RPMI7951 (cell line): ENCODE data around the gene MAJIN. TPM values are rescaled to one million over a fixed set of nuclear protein-coding genes. Genes with fewer than 3 reads are reported as not detected.

Source experiments
- DNase-seq: peaks from one replicate; pipeline ENCODE4 v3.0.0-alpha.2; 2012; ENCODE audit warnings: low read depth
- total RNA-seq: library from RNA; depleted of rRNA; stranded (reverse); fragments of >200 nt; shearing (Covaris generic); gene quantifications from 2 replicates; pipeline ENCODE4 v1.2.3, GENCODE V29; 2014

MAJIN gene
- total RNA-seq, 1 experiment from 2014 or later, result not detected

DNA sequence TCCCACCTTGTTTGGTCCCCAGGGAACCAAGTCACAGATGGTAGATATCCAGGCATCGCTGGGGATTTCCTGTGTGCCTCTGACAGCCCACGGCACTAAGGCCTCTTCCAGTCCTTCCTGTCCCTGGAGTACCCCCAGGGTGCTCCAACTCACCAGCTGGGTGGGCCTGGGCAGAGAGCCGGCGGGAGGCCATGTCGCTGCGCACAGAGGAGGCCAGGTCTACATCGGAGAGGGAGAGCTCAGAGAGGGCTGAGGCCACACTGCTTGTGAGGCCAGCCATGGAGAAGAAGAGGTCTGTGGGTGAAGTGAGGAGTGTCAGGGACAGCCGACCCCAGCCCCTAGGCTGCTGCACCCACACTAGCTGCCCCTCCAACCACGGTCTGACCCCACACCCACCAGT is 60.2 kb downstream of the MAJIN start:
- DNase-seq, result no peak

- DNase-seq, result no peak
Observed at GRCh38 chr11:64911142-64911541, 60.8 kb downstream of the MAJIN start.

- DNase-seq, result no peak
Observed at GRCh38 chr11:64910451-64911093, 61.3 kb downstream of the MAJIN start.

DNA sequence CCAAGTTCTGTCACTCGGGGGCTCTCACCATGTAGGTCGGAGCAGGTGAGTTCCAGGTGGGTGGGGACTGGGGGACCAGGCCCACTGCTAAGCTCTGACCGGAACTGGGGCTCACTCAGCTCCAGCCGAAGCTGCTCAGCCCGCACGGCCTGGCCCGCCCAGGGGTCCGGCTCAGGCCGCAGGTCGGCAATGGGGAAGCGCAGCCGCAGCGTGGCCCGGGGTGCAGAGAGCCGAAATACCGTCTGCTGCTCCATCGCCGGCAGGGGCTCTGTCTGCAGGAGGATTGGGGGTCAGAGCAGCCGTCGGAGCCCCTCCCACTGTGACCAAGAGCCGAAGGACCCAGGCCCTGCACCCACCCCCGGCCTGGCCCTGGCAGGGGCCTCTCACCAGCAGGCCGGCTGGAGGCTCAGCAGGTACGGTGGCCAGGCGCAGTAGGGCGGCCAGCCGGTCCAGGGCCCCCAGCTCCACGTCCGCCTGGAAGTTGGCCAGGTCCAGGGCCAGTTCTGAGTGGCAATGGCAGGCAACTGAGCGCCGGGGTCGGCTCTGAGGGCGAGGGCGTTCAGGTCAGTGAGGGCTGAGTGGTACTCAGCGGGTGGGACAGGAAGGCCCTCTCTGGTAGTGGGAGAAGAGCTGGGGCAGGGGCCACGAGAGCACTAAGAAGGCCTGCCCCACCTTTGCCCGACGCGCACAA is 62.1 kb downstream of the MAJIN start:
- DNase-seq, result no peak

DNA sequence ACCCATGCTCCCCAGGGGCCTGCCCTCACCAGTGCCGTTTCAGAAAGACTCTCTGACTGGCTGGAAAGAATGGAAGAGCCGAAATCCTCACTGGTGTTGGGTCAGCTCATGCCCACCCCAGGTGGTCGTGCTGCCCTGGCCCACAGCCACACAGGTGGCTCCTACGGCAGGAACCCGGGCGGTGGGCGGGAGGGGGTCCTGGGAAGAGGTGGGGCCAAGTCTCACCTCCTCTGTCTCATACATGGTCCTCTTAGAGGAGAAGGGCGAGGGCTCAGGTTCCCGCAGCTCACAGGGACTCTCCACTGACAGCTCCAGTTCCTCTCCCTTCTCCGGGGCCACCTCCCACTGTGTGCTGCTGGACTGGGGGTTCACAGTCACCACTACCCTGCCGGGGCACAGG is 63.1 kb downstream of the MAJIN start:
- DNase-seq, result no peak

GRCh38 chr11:64906314-64906635 is 65.6 kb downstream of the MAJIN start:
- DNase-seq, result no peak

GRCh38 chr11:64905516-64906313 is 66.2 kb downstream of the MAJIN start:
- no peak for DNase-seq

- no peak for DNase-seq
Observed at GRCh38 chr11:64903291-64903833, 68.5 kb downstream of the MAJIN start.

DNA sequence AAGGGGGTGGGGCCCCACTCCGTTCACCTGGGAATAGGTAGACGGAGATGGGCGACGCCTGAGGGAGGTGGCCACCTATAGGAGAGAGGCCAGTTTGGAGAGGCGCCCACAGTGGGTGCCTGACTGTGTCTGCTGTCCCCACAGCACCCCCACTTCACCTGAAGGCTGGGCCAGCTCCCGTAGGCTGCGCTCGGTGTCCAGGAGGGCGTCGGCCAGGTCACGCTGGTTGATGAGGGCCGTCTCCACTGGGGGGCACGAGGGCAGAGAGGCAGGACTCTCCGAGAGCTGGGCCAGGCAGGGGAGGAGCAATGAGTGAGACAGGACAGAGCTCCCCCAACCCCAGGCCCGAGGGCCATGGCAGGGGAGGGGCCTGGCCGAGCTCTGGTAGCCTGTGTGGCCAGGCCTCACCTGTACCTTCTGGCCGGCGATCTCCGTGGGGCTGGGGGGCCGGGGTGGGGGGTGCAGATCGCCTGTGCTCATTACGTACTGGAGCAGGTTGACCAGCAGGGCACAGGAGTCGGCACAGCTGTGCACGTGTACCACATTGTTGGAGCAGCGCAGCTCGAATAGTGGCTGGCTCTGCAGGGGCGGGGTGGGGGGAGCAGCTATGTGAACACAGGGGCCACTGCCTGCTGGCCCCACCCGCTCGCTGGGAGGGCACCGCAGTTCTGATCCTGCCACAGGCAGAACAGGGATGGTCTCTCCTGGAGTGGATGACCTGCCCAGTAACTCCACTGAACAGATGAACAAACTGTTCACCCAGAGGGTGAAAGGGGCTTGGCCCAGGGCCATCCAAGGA is 69.6 kb downstream of the MAJIN start:
- no peak for DNase-seq

- DNase-seq, result no peak
Observed at GRCh38 chr11:64900774-64901173, 71.1 kb downstream of the MAJIN start.

- DNase-seq, result peak; percentile 42
Observed at GRCh38 chr11:64900263-64900678, 71.6 kb downstream of the MAJIN start.

GRCh38 chr11:64898541-64898940 is 73.4 kb downstream of the MAJIN start:
- no peak for DNase-seq

DNA sequence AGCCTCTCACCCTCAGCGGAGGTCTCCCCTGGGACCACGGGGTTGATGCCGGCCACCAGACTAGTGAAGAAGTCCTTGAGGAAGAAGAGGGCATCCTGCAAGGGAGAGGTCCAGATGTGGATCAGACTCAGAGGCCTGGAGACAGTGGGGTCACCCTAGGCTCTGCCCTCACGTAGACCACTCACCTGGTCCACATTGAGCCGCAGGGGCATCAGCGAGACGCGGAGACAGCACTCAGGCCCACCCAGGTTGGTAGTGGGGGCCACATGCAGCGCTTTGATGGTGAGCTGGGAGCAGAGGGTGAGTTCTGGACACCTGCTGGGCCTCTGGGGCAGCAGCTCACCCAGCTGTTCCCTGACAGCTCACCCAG is 73.8 kb downstream of the MAJIN start:
- DNase-seq, result no peak

- no peak for DNase-seq
Observed at GRCh38 chr11:64897381-64898075, 74.4 kb downstream of the MAJIN start.

DNA sequence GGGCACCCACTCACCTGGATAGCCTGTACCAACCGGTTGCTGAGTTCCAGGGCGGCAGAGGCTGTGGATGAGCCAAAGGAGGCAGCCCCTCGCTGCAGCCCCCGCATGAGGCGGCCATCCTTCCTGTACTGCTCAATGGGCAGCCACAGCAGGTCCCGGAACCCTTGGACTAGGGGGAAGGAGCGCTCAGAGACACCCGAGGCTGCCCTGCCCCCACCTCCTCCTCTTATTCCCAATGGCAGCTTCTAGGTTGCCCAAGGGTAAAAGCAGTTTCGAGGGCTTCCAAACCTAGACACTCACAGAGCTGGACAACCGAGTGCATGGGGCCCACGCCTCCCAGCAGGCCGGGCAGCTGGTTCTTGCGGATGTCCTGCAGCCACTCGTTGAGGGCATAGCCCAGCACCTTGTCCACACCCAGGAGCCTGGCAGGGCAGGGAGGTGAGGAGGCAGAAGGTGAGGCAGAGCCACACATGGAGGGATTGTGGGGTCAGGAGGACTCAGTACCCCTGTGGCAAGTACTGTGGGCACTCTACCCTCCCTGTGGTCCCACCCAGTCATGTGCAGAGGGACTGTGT is 75.4 kb downstream of the MAJIN start:
- DNase-seq, result no peak

DNA sequence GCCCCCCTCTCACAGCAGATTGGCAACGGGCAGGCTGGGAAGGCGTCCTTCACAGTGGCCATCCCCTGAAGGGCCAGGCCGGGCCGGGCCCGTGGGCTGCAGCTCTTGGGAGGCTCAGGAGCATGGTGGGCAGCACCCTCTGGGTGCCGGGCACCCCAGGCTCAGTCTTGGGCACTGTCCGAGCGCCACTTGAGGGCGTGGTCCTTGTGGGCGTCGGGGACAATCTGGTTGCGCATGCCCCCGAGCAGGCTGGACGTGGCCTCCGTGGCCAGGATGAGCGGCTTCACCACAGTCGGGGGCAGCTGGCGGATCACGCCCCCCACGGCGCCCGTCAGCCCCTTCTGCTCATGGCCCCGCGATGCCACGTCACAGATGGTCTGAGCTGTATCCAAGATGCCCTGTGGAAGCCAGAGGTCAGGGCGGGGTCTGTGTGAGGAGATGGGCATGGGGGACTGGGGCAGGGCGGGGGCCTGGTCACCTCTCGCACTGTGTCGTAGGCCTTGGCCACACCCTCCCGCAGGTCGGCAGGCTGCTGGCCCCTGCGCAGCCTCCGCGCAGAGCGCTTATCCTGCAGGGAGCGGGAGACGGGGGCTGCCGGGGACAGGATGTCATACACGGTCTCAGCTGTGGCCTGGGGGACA is 77.0 kb downstream of the MAJIN start:
- DNase-seq, result no peak

GRCh38 chr11:64894070-64894811 is 77.7 kb downstream of the MAJIN start:
- peak; percentile 64 for DNase-seq

DNA sequence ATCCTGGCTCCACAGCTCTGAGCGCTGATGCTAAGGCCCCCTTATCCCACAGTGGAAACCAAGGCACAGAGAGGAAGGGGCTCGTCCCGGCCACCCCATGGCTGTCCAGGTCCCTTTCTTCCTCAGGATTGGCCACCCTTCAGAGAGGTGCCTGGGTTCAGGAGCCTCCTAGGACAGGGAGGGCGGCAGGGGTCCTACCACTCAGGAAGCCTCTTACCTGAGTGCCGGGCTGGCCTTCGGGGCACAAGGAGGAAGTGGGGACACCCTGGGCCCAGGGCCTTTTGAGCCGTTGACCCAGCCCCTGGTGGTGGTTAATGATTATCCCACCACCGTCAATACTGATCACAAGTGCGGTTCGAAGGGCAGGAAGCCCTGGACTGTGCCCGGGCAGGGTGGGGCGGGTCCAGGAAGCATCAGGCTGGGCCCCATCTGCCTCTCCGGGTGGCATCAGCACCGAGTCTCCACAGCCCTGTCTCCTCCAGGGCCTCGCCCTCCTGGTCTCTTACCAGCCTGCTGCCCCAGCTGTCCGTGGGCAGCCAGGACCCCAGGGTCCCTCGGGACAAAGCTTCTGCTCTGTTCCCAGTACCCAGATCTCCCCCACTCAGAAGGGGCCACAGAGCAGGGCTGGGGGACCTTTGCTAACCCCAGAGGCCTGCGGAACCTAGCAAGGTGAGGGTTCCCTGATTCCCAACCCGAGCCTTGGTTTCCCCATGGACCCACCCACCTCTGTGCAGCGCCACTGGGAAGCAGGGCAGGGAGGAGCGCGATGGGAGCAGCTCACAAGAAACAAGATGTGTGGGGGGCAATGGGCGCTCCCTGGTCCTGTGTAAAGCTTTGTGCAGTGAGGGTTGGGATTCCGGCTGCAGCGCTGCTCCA is 78.5 kb downstream of the MAJIN start:
- no peak for DNase-seq

DNA sequence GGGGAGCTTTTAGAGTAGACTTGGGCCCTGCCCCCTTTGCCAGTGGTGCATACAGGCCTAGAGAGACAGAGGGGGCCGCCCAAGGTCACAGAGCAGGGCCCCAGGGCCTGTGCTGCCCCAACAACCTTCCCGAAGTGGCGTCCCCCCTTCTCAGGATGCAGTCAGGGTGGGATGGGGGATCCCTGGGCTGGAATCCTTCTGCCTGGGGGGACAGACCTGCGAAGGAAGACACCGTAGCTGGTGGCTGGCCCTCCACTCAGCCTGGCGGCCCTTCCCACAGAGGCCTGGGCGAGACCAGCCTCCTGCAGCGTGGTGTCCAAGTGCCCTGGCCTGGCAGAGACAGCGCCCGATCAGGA is 79.1 kb downstream of the MAJIN start:
- DNase-seq, result no peak
